HG03135 (cell line): ENCODE data around the gene MAP1LC3A.

Experiments used
- ATAC-seq: cut with Tn5 transposase; IDR thresholded peaks from one replicate; pipeline ENCODE4 v1.9.1; 2021; ENCODE audit warnings: mild to moderate bottlenecking, moderate library complexity; ENCODE audit not compliant: unreplicated experiment

The MAP1LC3A gene

DNA sequence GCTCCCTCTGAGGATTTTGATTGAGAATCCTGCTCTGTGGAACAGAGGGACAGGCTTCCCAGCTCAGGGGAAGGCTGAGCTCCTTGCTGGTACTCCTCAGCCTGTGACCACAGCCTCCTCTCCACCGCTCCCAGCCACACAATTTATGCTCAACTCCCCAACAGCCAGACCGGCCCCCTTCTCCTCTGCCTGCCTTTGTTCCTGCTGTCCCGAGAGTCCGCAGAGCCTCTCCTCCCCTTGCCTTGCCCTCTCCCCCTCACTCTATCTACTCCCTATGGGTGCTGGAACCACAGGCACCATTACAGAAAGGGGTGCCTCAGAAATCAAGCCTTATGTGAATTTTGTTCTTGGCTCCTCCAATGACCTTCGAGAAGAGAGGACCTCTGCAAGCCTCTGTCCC lies 15.9 kb downstream of the MAP1LC3A start:
- no peak for ATAC-seq

DNA sequence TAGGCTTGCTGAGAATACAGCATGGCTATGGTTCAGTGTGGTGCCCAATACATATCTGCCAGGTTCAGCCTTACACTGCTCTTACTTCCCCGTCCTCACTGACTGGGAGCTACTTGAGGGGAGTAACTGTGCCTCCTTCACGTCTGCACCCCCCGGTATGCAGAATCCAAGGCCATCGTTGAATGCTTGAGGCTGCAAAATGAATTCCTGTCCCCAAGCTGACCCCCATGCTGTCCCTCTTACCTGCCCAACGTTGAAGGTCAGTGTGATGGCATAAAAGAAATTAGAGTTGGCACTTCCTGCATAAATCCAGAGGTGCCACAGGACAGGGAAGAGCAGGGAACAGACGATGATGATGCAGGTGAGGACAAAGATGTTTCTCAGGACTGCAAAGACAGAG lies 16.3 kb downstream of the MAP1LC3A start:
- ATAC-seq, result no peak

DNA sequence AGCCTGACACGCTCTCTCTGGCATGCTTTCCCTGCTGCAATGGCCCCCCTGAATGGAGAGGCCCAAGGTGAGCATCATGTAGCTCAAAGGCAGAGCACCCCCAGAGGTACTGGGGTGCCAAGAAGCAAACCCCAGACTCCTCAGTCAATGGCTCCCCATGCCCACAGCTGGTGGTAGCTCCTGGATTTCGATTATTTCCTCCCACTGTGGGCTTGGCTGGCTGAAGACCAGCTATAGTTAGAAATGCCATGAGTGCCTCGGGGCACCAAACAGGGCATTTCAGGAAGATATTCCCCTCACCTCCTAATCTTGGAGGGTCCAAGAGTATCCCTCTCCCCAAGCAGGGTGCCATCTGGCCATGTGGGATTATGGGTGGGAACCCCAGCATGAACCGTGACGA lies 16.8 kb downstream of the MAP1LC3A start:
- ATAC-seq, result no peak

DNA sequence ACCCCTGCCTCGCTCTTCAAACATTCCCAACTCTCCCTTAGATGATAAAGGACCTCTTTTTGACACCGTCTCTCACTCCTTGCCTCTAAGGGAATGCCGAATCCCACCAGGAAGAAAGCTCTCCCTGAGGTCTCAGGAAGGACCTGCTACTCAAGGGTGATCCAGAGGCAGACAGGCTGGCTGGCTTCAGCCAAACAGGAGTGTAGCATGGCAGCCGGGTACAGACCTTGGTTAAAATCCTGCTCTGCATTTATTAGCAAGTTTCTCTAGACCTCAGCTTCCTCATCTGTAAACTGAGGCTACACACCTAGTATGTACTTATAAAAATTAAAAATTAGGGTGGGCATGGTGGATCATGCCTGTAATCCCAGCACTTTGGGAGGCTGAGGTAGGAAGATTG lies 17.2 kb downstream of the MAP1LC3A start:
- ATAC-seq, result no peak

DNA sequence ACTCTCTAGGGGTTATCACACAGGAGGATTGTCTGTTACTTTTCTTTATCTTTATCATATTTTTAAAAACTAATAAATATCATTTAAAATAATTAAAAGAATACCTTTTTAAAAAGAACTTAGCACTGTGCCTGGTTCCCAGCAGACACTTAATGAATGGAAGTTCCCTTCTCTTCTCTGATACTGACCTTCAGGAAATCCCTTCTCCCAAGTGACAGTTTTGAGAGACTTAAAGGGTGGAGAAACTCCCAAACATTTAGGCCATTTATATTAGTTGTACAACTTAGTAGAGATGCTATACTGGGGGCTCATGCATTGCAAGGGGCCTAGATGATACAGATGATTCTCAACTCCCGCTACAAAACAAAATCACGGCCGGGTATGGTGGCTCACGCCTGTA lies 18.5 kb downstream of the MAP1LC3A start:
- ATAC-seq, result no peak

DNA sequence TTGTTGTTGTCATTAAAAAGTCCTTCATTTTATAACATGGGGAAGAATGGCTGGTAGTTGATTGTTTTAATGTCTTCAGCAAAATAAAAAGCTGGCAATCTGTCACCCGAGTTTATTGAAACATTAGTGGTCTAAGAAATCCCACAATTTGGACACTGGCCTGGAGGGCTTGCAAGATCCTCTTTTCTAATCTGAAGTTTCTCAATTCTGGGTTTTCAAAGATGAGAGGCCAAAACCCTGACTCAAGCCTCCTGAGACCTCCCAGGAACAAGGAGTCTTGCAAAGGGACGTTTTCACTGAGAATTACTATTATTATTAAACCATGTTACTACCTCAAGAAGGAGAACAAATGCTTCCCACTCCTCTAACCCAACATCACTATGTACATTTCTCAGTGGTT lies 19.5 kb downstream of the MAP1LC3A start:
- ATAC-seq, result no peak

DNA sequence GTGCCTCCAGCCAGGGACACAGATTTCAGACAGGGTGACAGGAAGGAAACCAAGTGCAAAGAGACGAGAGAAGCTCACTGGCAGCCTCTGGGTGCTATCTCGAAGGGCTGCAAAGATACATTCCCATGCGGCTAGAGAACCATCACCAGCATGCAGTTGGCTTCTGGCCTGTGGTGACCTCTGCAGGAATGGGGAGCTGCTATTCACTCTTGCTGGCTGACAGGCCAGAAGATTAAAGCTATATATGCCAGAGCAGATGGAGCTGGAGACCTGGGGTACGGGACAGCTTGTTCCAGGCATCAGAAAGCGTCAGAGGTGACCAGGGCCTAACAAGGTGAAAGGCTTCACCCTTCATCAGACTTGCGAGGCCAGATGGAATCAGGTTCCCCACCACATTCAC lies 20.0 kb downstream of the MAP1LC3A start:
- no peak for ATAC-seq

DNA sequence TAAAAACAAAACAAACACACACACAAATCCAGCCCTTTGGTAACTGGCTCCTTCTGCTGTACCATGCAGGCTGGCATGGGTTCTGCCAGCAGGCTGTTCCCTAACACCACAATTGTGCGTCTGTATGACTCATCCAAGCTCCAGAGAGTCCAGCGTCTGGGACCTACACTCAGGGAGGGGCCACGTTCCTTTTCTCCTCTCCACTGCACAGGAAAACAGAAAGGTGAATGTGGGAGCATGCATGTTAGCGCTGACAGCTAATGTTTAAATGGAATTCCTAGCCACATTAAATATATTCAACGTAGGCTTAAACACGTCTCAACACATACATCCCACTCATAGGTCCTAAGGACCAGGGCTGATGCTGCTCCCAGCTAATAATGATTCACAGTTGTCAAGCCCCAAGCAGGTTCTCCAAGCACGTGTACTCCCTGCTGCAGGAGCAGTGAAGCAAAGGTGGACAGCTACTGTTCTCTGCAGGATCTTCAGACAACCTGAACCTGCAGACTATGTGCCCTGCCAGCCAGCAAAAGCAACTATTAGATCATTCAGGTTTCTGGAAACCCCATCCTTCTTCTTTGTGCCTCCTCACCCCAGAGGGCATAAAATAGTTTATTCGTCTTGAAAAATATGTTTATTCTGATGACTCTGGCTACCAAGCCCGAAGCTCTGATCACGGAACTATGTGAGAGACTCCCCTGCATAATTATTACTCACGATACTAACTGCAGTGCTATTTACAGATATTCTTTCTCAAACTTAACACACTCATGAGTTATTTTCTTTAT lies 20.9 kb downstream of the MAP1LC3A start:
- no peak for ATAC-seq

DNA sequence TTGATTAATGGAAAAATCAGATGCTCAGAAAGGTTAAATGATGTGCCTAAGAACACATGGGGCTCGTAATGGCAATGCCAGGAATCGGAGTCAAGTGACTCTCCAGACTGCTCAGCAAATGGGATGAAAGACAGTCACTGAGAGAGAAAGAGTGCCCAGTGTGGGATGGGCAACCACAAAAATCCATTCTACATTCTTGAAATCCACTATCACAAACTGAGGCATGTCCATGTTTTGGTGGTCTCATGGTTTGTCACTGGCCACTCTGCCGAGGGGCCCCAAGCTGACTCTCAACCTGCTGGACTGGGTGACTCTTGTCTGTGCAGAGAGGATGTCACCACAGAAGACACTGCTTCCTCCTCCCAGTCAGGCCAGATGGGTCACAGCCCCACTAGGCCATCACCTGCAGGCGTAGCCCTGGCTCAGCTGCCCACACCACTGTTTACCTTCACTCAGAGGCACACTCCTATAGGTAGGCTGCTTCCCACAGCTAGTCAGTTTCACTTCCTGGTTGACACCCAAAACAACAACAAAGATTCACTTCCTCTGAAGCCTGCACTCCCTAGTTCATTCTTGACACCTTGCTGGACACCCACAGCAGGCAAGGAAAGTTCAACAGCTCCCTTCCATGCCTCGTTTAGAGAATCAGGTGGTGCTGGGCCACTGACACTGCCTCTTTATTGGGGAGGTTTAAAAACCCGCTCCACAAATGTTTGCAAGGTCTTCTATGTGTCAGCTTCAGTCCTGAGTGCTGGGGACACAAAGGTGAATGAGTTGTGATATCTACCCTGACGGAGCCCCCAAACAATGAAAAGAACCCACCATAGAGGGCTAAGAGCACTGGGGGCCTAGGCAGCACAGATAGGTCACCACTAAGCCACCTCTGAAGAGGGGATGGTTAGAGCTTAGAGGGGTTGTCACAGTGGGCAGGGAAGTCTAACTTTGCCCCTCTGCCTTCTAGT lies 21.7 kb downstream of the MAP1LC3A start:
- ATAC-seq, result peak; percentile 72

DNA sequence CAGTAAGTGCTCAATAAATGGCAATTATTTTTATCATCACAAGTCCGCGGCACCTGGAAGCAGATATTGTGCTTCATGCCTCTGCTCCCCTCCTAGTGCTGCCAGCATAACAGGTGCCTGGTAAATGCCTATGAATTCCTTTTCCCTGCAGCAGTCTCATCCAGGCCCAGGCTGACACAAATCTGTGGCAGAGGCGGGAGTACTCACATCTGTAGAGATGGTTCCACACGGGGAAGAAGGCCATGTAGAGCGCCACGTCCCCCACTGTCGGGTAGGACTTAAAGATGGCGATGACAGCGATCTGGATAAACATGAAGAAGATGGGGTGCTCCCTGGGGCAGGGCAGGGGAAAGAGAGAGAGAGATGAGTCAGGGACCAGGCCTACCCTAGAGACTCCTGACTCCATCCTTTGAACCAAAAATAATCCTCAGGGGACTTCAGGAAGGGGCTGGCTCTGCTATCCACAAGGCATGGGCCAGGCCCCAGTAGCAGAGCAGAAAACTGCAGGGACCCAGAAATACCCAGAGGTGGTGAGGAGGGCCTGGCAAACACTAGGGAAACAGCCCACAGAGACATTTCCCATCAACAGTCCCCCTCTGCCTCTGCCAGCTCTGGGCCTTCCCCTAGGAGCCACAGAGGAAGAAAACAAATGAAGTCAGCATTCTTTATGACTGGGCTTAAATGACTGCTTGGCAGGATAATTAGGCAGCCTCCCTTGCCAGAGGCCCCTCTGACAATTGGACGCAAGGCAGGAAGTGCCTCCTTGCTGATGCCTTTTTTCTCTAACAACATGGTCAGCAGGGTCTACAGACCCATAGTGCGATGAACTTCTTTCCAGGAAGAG lies 23.0 kb downstream of the MAP1LC3A start:
- ATAC-seq, result no peak

DNA sequence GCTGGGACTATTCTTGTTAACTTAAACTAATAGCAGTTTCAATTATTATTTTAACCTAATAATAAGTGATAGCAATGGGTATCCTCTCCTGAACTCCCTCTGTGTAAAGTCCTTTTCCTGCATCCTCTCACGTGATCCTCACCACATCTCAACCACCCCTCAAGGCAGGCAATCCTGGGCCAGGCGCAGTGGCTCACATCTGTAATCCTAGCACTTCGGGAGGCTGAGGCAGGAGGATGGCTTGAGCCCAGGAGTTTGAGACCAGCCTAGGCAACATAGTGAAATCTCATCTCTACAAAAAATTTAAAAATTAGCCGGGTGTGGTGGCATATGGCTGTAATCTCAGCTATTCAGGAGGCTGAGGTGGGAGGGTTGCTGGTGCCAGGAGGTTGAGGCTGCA lies 23.7 kb downstream of the MAP1LC3A start:
- ATAC-seq, result no peak

DNA sequence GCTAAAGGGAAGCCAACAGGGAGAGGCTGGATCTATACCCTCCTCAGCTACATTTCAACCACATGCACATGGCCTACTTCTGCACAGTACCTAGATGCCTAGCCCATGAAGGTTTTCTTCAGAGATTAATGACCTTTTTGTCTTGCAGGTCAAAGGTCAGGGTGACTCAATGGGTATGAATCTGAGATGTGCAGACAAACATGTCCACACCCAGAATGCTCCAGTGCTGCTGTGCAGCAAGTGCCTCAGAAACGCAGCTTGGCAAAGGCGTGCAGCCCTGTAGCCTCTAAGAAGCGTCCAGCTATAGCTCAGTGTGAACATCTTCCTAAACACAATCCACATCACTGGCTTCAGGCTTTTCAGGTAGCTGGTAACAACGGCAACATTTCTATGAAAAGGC lies 24.4 kb downstream of the MAP1LC3A start:
- no peak for ATAC-seq

DNA sequence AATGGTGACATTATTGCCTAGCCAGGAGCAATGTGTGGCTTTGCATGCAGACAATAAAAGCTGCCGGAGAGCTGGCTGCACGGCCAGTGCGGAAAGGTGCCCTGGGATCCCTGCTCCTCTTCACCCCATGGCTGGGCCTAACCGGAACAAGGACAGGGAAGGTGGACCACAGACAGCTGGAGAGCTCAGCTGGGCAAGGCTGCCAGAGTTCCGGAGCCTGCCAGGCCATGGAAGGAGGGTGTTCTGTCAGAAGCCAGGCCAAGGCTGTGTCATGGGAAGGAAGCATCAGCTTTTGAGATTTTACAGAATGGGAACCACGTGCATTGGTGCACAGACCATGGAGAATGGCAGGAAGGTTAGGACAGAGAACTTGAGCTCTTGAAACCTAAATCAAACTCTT lies 25.0 kb downstream of the MAP1LC3A start:
- ATAC-seq, result no peak

DNA sequence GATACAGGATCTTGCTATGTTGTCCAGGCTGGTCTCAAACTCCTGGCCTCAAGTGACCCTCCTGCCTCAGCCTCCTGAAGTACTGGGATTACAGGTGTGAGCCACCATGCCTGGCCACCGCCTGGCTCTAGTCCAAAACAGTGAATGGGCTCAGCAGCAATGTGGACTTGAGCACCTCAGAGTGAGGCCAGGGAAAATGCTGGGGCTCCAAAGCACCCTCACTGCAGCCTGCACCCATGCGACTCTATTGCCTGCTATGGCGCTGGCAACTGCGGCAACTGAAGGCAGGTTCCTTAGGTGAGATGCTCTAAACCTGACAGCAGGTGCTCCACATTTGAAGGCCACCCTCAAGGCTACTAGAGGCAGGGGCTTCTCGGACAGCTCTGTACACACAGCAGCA lies 26.5 kb downstream of the MAP1LC3A start:
- no peak for ATAC-seq

DNA sequence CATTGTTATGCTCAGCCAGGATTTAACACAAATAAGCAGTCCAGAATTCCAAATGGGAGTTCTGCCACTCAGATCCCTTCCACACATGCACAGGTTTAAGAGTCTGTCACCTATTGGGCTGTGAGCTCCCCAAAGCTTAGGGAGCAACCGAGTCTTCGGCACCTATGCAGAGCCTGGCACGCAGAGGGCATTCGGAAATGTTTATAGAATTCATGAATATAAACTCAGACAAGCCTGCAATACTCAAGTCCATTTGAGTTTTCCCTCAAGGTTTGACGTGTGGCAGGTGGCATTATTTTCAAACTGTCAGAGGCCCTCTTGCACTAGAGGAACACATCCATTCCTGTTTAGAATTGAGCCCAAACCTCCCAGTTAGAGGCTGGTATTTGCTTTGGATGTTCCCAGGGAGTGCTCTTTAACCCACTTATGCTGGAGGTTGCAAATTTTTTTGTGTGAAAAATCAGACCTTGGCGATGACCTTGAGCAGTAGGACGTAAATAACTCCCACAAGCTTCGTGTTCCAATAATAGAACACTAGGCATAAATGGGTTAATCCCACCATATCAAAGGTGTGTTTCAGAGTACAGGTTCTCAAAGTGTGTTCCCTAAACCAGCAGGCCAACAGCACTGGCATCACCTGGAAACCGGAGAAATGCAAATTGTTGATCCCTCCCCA lies 28.1 kb downstream of the MAP1LC3A start:
- ATAC-seq, result no peak

DNA sequence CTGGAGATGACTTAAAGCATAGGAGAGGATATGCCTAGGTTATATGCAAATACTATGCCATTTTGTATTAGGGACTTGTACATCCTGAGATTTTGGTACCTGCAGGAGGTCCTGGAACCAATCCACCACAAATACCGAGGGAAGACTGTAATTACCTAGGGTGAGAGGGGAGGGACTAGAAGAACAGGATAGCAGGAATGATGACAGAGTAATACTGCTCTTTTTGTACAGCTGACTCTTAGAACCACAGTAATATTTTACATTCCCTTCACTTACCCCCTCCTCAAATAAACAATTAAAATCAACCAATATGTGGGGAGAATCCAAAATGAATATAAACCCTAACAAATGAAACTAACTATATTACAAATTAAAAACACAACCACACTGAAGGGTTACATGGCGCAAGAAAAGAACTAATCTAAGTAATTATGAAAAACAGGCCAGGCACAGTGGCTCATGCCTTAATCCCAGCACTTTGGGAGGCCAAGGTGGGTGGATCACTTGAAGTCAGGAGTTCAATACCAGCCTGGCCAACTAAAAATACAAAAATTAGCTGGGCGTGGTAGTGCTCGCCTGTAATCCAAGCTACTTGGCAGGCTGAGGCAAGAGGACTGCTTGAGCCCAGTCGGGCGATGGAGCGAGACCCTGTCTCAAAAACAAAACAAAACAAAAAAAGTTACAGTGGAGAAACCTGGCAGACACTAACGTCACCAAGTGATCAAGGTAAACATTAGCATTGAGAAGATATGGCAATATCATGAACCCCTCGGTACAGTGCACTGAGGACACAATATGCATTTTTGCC lies 37.1 kb downstream of the MAP1LC3A start:
- ATAC-seq, result no peak

DNA sequence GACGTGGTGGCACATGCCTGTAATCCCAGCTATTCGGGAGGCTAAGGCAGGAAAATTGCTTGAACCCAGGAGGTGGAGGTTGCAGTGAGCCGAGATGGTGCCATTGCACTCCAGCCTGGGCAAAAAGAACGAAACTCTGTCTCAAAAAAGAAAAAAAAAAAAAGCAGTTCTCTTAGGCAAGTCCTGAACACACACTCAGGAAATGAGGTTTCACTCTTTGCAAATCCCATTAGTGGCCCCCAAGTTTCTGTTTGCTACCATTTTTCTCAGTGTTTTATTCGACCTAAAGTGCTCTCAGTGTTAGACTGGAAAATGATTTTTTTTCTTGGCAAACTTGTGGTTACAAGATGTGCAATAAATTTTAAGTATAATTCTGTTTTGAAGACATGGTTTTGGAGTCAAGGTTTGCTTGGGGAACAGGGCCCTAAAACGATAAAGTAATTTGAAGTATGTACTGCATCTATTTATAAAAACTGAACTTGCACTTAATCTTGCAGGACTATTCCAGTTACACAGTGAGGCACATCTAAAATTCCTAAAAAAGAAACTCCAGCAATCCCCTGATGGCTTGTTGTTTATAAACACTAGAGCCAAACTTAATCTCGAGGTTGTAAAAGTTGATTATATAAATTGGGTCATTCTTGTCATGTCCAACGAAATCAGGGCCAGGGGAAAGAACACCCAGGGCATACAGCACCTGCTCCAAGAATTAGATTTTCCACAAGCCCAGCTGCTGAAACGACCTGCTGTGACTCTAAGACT lies 42.6 kb downstream of the MAP1LC3A start:
- ATAC-seq, result no peak

DNA sequence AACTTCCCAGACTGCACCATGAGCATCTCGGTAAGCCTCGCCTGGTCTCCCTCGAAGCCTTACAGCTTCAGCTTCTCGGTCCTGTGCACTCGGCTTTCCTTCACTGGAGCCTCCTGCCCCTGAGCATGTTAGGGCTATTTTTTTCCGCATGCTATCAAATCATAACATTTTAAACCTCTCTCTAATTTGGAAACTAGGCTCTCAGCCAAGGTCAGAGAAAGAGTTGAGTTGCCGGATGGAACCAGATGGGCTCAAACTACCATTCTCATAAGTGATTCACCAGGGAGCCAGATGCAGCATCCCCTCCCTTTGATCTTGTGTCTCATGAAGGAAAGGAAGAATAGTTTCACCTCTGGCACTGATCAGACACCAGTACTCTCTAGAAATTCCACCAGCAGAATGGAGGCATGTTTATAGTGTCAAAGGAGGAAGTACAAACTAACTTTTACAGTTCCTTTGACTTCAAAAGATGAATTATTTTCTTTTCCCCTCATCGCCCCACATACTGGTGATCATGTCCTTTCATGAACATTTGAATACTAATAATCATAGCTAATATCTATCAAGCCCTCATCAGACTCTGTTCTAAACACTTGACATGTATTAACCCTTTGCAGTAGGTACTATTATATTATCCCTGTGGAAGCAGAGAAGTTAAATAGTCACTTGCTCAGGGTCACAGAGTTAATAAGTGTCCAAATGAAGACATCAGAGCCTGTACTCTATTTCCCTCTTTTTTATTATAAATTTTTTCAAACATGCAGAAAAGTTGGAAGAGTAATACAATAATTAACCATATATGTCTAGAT lies 46.7 kb downstream of the MAP1LC3A start:
- ATAC-seq, result no peak
